ENCODE measurements around the gene STPG4. TPM values are rescaled to one million over a fixed set of nuclear protein-coding genes. Genes with fewer than 3 reads are reported as not detected.
A peak's percentile ranks its signal among the peaks of the same experiment; 100 is the strongest.

Gene STPG4
- total and polyA plus RNA-seq, 8 donors, result 0.17 to 1.0 (median 0.33) TPM

GRCh38 chr2:47094511-47095142 is 60.5 kb downstream of the STPG4 start:
- no peaks in the 10 kb centered on the region for H3K4me1 ChIP-seq
- DNase-seq (no peak), ATAC-seq (no peak)
- H3K9me3 ChIP-seq, result no peaks in the 10 kb centered on the region
- intact Hi-C loops (cut with DNase I), result no loop called here
- no peaks in the 10 kb centered on the region for H3K27me3 ChIP-seq
- H3K36me3 ChIP-seq, result no peaks in the 10 kb centered on the region
- no peak overlapping the region for H3K4me3 ChIP-seq
- no peak overlapping the region for H3K27ac ChIP-seq
- TF ChIP-seq CTCF (IDR thresholded peaks at IDR 0.05), result no peak

- peaks cover 5 to 9% of the 10 kb centered on the region in 2 donors for H3K4me1 ChIP-seq
- no peak overlapping the region for H3K4me3 ChIP-seq
- H3K27me3 ChIP-seq, result no peaks in the 10 kb centered on the region
- intact Hi-C loops (cut with DNase I), result no loop called here
- no peak for DNase-seq
- no peak overlapping the region for H3K27ac ChIP-seq
- ATAC-seq, result no peak
- no peaks in the 10 kb centered on the region for H3K36me3 ChIP-seq
- TF ChIP-seq CTCF (IDR thresholded peaks at IDR 0.05), result no peak
- H3K9me3 ChIP-seq, result no peaks in the 10 kb centered on the region
Observed at GRCh38 chr2:47093626-47094025, 61.5 kb downstream of the STPG4 start.

- no peak for DNase-seq
- intact Hi-C loops (cut with DNase I), result no loop called here
- no peaks in the 10 kb centered on the region for H3K27me3 ChIP-seq
Observed at GRCh38 chr2:47092465-47092864, 62.6 kb downstream of the STPG4 start.

GRCh38 chr2:47091118-47091517 is 64.0 kb downstream of the STPG4 start:
- H3K4me3 ChIP-seq, result no peak overlapping the region
- no peaks in the 10 kb centered on the region for H3K9me3 ChIP-seq
- H3K27ac ChIP-seq, result no peak overlapping the region
- ATAC-seq (no peak), DNase-seq (peak in 1 of 4 donors; percentile 54)
- H3K27me3 ChIP-seq, result no peaks in the 10 kb centered on the region
- H3K4me1 ChIP-seq, result peaks cover 9 to 18% of the 10 kb centered on the region in 2 donors
- intact Hi-C loops (cut with DNase I), result no loop called here
- TF ChIP-seq CTCF (IDR thresholded peaks at IDR 0.05), result no peak
- H3K36me3 ChIP-seq, result no peaks in the 10 kb centered on the region

More at GRCh38 chr2:47092465-47092864, 62.6 kb downstream of the STPG4 start:
- Histone ChIP-seq H3K4me3 (no peak overlapping the region), H3K36me3 (no peaks in the 10 kb centered on the region), H3K9me3 (no peaks in the 10 kb centered on the region), H3K4me1 (peaks cover 9 to 10% of the 10 kb centered on the region in 2 donors), H3K27ac (no peak overlapping the region)
- no peak for ATAC-seq
- no peak for TF ChIP-seq CTCF (IDR thresholded peaks at IDR 0.05)

- no peak for TF ChIP-seq CTCF (IDR thresholded peaks at IDR 0.05)
- H3K4me1 ChIP-seq, result peaks cover 9 to 28% of the 10 kb centered on the region in 2 donors
- H3K27me3 ChIP-seq, result no peaks in the 10 kb centered on the region
- intact Hi-C loops (cut with DNase I), result no loop called here
- H3K36me3 ChIP-seq, result no peaks in the 10 kb centered on the region
- no peaks in the 10 kb centered on the region for H3K9me3 ChIP-seq
- peak; percentile 10 for ATAC-seq
- no peak for DNase-seq
- H3K4me3 ChIP-seq, result no peak overlapping the region
- no peak overlapping the region for H3K27ac ChIP-seq
Observed at GRCh38 chr2:47089083-47089464, 66.0 kb downstream of the STPG4 start.

Measured in left lung (tissue), 10 donors.